Esophagus muscularis mucosa (tissue), 3 donors: ENCODE data around the gene MYZAP.

ENCODE experiments used
- POLR2A ChIP-seq: fragments of 450-650 bp; IDR thresholded peaks from one replicate; pipeline ENCODE4 v1.6.1; 2017; ENCODE audit warnings: antibody characterized with exemption, moderate library complexity, mild to moderate bottlenecking, low read depth
- POLR2AphosphoS5 ChIP-seq, 2 donors: sonication (generic); formaldehyde crosslinking; IDR thresholded peaks; one replicate each; pipeline ENCODE4 v1.6.1; 2017; ENCODE audit warnings: antibody characterized with exemption in 2 of 2
- TF ChIP-seq, protein P1 (sequence below), 3 experiments: fragments of 200-600 bp in 2 of 3; fragments of 450-650 bp in 1 of 3; sonication (generic) in 2 of 3; IDR thresholded peaks; one replicate each; pipeline ENCODE4 v1.5.1; 2017 to 2019; ENCODE audit warnings: antibody characterized with exemption in 3 of 3, mild to moderate bottlenecking in 2 of 3, moderate library complexity in 1 of 3

GRCh38 chr15:57573151-57573550 lies 18.6 kb upstream of the MYZAP start:
- TF ChIP-seq POLR2AphosphoS5 (IDR thresholded peaks at IDR 0.05), result no peak
- no peak for TF ChIP-seq POLR2A
- TF ChIP-seq, protein P1, sequence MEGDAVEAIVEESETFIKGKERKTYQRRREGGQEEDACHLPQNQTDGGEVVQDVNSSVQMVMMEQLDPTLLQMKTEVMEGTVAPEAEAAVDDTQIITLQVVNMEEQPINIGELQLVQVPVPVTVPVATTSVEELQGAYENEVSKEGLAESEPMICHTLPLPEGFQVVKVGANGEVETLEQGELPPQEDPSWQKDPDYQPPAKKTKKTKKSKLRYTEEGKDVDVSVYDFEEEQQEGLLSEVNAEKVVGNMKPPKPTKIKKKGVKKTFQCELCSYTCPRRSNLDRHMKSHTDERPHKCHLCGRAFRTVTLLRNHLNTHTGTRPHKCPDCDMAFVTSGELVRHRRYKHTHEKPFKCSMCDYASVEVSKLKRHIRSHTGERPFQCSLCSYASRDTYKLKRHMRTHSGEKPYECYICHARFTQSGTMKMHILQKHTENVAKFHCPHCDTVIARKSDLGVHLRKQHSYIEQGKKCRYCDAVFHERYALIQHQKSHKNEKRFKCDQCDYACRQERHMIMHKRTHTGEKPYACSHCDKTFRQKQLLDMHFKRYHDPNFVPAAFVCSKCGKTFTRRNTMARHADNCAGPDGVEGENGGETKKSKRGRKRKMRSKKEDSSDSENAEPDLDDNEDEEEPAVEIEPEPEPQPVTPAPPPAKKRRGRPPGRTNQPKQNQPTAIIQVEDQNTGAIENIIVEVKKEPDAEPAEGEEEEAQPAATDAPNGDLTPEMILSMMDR (IDR thresholded peaks at IDR 0.05), result no peak
